ENCODE measurements around the gene TSPAN14. TPM values are rescaled to one million over a fixed set of nuclear protein-coding genes. Genes with fewer than 3 reads are reported as not detected.

The TSPAN14 gene
- total RNA-seq, 1 donor = 23.9 TPM

- Histone ChIP-seq H3K27ac (ENCODE audit: low read depth, low read length) (no peak overlapping the region), H3K79me2 (ENCODE audit: insufficient read depth, low read length) (no peaks in the 10 kb centered on the region), H3K9me3 (ENCODE audit: low read depth, low read length) (no peaks in the 10 kb centered on the region), H2AFZ (ENCODE audit: low read length) (no peak overlapping the region), H3K4me1 (ENCODE audit: insufficient read depth, low read length) (no peaks in the 10 kb centered on the region), H4K20me1 (ENCODE audit: insufficient read depth, low read length) (no peaks in the 10 kb centered on the region), H3K36me3 (ENCODE audit: insufficient read depth, low read length) (no peaks in the 10 kb centered on the region), H3K4me3 (ENCODE audit: insufficient read depth, low read length) (no peak overlapping the region), H3K27me3 (ENCODE audit: insufficient read depth, low read length) (no peaks in the 10 kb centered on the region), H3K4me2 (ENCODE audit: insufficient read depth, low read length) (no peak overlapping the region)
- DNase-seq (ENCODE audit: insufficient read length, low spot score, missing footprints) = no peak
- no peak for TF ChIP-seq CTCF (IDR thresholded peaks at IDR 0.05; ENCODE audit: extremely low read depth, low read depth, low read length)
These were observed 101.3 kb downstream of the TSPAN14 start for GRCh38 chr10:80555415-80555814.

GRCh38 chr10:80561950-80562349 is 107.8 kb downstream of the TSPAN14 start:
- no peaks in the 10 kb centered on the region for H4K20me1 ChIP-seq (ENCODE audit: insufficient read depth, low read length)
- TF ChIP-seq CTCF (IDR thresholded peaks at IDR 0.05; ENCODE audit: extremely low read depth, low read depth, low read length) = no peak
- DNase-seq (ENCODE audit: insufficient read length, low spot score, missing footprints) = no peak
- no peaks in the 10 kb centered on the region for H3K36me3 ChIP-seq (ENCODE audit: insufficient read depth, low read length)
- no peaks in the 10 kb centered on the region for H3K4me1 ChIP-seq (ENCODE audit: insufficient read depth, low read length)
- H3K27me3 ChIP-seq (ENCODE audit: insufficient read depth, low read length) = no peaks in the 10 kb centered on the region
- H3K4me2 ChIP-seq (ENCODE audit: insufficient read depth, low read length) = no peak overlapping the region
- H2AFZ ChIP-seq (ENCODE audit: low read length) = no peak overlapping the region
- no peak overlapping the region for H3K4me3 ChIP-seq (ENCODE audit: insufficient read depth, low read length)
- H3K27ac ChIP-seq (ENCODE audit: low read depth, low read length) = no peak overlapping the region
- H3K79me2 ChIP-seq (ENCODE audit: insufficient read depth, low read length) = no peaks in the 10 kb centered on the region
- H3K9me3 ChIP-seq (ENCODE audit: low read depth, low read length) = no peaks in the 10 kb centered on the region

GRCh38 chr10:80567292-80567691 is 113.2 kb downstream of the TSPAN14 start:
- Histone ChIP-seq H3K27ac (ENCODE audit: low read depth, low read length) (no peak overlapping the region), H3K79me2 (ENCODE audit: insufficient read depth, low read length) (no peaks in the 10 kb centered on the region), H3K4me1 (ENCODE audit: insufficient read depth, low read length) (no peaks in the 10 kb centered on the region), H3K4me3 (ENCODE audit: insufficient read depth, low read length) (no peak overlapping the region), H4K20me1 (ENCODE audit: insufficient read depth, low read length) (no peaks in the 10 kb centered on the region), H3K9me3 (ENCODE audit: low read depth, low read length) (no peaks in the 10 kb centered on the region), H3K27me3 (ENCODE audit: insufficient read depth, low read length) (no peaks in the 10 kb centered on the region), H3K36me3 (ENCODE audit: insufficient read depth, low read length) (no peaks in the 10 kb centered on the region), H2AFZ (ENCODE audit: low read length) (no peak overlapping the region), H3K4me2 (ENCODE audit: insufficient read depth, low read length) (no peak overlapping the region)
- TF ChIP-seq CTCF (IDR thresholded peaks at IDR 0.05; ENCODE audit: extremely low read depth, low read depth, low read length) = no peak
- DNase-seq (ENCODE audit: insufficient read length, low spot score, missing footprints) = no peak

- TF ChIP-seq CTCF (IDR thresholded peaks at IDR 0.05; ENCODE audit: extremely low read depth, low read depth, low read length) = no peak
- Histone ChIP-seq H3K4me1 (ENCODE audit: insufficient read depth, low read length) (no peaks in the 10 kb centered on the region), H4K20me1 (ENCODE audit: insufficient read depth, low read length) (no peaks in the 10 kb centered on the region), H3K27me3 (ENCODE audit: insufficient read depth, low read length) (no peaks in the 10 kb centered on the region), H3K27ac (ENCODE audit: low read depth, low read length) (no peak overlapping the region), H3K9me3 (ENCODE audit: low read depth, low read length) (no peaks in the 10 kb centered on the region), H3K4me2 (ENCODE audit: insufficient read depth, low read length) (no peak overlapping the region), H2AFZ (ENCODE audit: low read length) (no peak overlapping the region), H3K36me3 (ENCODE audit: insufficient read depth, low read length) (no peaks in the 10 kb centered on the region), H3K4me3 (ENCODE audit: insufficient read depth, low read length) (no peak overlapping the region), H3K79me2 (ENCODE audit: insufficient read depth, low read length) (no peaks in the 10 kb centered on the region)
- no peak for DNase-seq (ENCODE audit: insufficient read length, low spot score, missing footprints)
These were observed 115.2 kb downstream of the TSPAN14 start for GRCh38 chr10:80569131-80569895.

Measured in osteoblast (primary cell).